Choroid plexus epithelial cell (primary cell): ENCODE results near the gene TRAPPC3L.

Source experiments
- DNase-seq: peaks from one replicate; pipeline ENCODE4 v3.0.0-alpha.2; 2010; ENCODE audit warnings: low read depth
- H3K4me3 ChIP-seq: 2 replicates; pipeline ENCODE4 v1.5.1; 2011; ENCODE audit warnings: low read depth, mild to moderate bottlenecking, control low read depth, low read length, moderate library complexity
- CTCF ChIP-seq: conservative IDR thresholded peaks from 2 replicates; pipeline ENCODE4 v1.5.1; 2011; ENCODE audit warnings: low read depth, mild to moderate bottlenecking, control low read depth, inconsistent platforms, low read length, moderate library complexity

Gene TRAPPC3L

GRCh38 chr6:116561377-116562018 is 16.0 kb upstream of the TRAPPC3L start:
- peak; percentile 86 for DNase-seq
- peak; percentile 88 for TF ChIP-seq CTCF
- no peak overlapping the region for H3K4me3 ChIP-seq

- no peak for TF ChIP-seq CTCF
- no peak for DNase-seq
- no peak overlapping the region for H3K4me3 ChIP-seq
Observed at GRCh38 chr6:116560130-116560529, 14.6 kb upstream of the TRAPPC3L start.

GRCh38 chr6:116557893-116558292 is 12.4 kb upstream of the TRAPPC3L start:
- H3K4me3 ChIP-seq: no peak overlapping the region
- TF ChIP-seq CTCF: no peak
- peak; percentile 98 for DNase-seq

GRCh38 chr6:116556814-116557415 is 11.4 kb upstream of the TRAPPC3L start:
- DNase-seq: no peak
- TF ChIP-seq CTCF: no peak
- no peak overlapping the region for H3K4me3 ChIP-seq

GRCh38 chr6:116556065-116556464 is 10.6 kb upstream of the TRAPPC3L start:
- no peak for TF ChIP-seq CTCF
- no peak overlapping the region for H3K4me3 ChIP-seq
- peak; percentile 46 for DNase-seq

- DNase-seq: no peak
- H3K4me3 ChIP-seq: no peak within 1 kb of the TSS
- TF ChIP-seq CTCF: no peak
Observed at GRCh38 chr6:116553451-116553850, 8.0 kb upstream of the TRAPPC3L start, which contains the start of gene CALHM4. TSS of gene CALHM4 (plus strand) at chr6:116553751. CDS start at chr6:116553794, 43 bp downstream.

GRCh38 chr6:116550796-116551195 is 5.3 kb upstream of the TRAPPC3L start:
- no peak overlapping the region for H3K4me3 ChIP-seq
- no peak for TF ChIP-seq CTCF
- DNase-seq: no peak
